HG03442 (cell line): Measurements from ENCODE around the gene RMND5B.
"Not testable (repeated sequence)": the region's sequence is repeated elsewhere in the genome, so short reads cannot be mapped to it uniquely, and the experiment has no call there.

ENCODE experiments used
- ATAC-seq: cut with Tn5 transposase; IDR thresholded peaks from one replicate; pipeline ENCODE4 v1.9.1; 2021; ENCODE audit warnings: mild to moderate bottlenecking, moderate library complexity; ENCODE audit not compliant: unreplicated experiment

Gene RMND5B

GRCh38 chr5:178163772-178164735 lies 33.2 kb downstream of the RMND5B start:
- ATAC-seq: peak; percentile 84

GRCh38 chr5:178165581-178165980 lies 34.8 kb downstream of the RMND5B start:
- ATAC-seq: no peak

GRCh38 chr5:178170455-178170854 lies 39.6 kb downstream of the RMND5B start:
- ATAC-seq: no peak

GRCh38 chr5:178174456-178174855 lies 43.6 kb downstream of the RMND5B start:
- ATAC-seq: no peak

GRCh38 chr5:178176791-178177190 lies 46.0 kb downstream of the RMND5B start:
- no peak for ATAC-seq

- no peak for ATAC-seq
These were observed 46.8 kb downstream of the RMND5B start for GRCh38 chr5:178177569-178177968.

- no peak for ATAC-seq
These were observed 49.5 kb downstream of the RMND5B start for GRCh38 chr5:178180141-178180863.

GRCh38 chr5:178182158-178182876 lies 51.5 kb downstream of the RMND5B start:
- no peak for ATAC-seq

- no peak for ATAC-seq
These were observed 55.6 kb downstream of the RMND5B start for GRCh38 chr5:178186427-178186826.

GRCh38 chr5:178187014-178187413 lies 56.2 kb downstream of the RMND5B start, which contains the start of gene GMCL2:
TSS of gene GMCL2 (minus strand) at chr5:178187371. CDS start at chr5:178187299, 72 bp downstream.
- ATAC-seq: no peak

- ATAC-seq: no peak
These were observed 58.6 kb downstream of the RMND5B start for GRCh38 chr5:178189433-178189832.

- no peak for ATAC-seq
These were observed 60.8 kb downstream of the RMND5B start for GRCh38 chr5:178191661-178192060.

- ATAC-seq: no peak
These were observed 61.4 kb downstream of the RMND5B start for GRCh38 chr5:178192244-178192643.

- no peak for ATAC-seq
These were observed 62.0 kb downstream of the RMND5B start for GRCh38 chr5:178192787-178193186.

GRCh38 chr5:178193251-178193809 lies 62.5 kb downstream of the RMND5B start:
- no peak for ATAC-seq

GRCh38 chr5:178194026-178194425 lies 63.2 kb downstream of the RMND5B start:
- no peak for ATAC-seq

GRCh38 chr5:178196281-178196812 lies 65.5 kb downstream of the RMND5B start:
- no peak for ATAC-seq

GRCh38 chr5:178196986-178197385 lies 66.2 kb downstream of the RMND5B start:
- ATAC-seq: no peak

GRCh38 chr5:178198151-178198550 lies 67.3 kb downstream of the RMND5B start:
- not testable (repeated sequence) for ATAC-seq

- ATAC-seq: no peak
These were observed 67.9 kb downstream of the RMND5B start for GRCh38 chr5:178198706-178199105.
